GM18907 (cell line): Measurements from ENCODE around the gene POC1A.

Experiments used
- ATAC-seq: cut with Tn5 transposase; IDR thresholded peaks from one replicate; pipeline ENCODE4 v1.9.1; 2021; ENCODE audit warnings: mild to moderate bottlenecking, moderate library complexity; ENCODE audit not compliant: unreplicated experiment

The POC1A gene

DNA sequence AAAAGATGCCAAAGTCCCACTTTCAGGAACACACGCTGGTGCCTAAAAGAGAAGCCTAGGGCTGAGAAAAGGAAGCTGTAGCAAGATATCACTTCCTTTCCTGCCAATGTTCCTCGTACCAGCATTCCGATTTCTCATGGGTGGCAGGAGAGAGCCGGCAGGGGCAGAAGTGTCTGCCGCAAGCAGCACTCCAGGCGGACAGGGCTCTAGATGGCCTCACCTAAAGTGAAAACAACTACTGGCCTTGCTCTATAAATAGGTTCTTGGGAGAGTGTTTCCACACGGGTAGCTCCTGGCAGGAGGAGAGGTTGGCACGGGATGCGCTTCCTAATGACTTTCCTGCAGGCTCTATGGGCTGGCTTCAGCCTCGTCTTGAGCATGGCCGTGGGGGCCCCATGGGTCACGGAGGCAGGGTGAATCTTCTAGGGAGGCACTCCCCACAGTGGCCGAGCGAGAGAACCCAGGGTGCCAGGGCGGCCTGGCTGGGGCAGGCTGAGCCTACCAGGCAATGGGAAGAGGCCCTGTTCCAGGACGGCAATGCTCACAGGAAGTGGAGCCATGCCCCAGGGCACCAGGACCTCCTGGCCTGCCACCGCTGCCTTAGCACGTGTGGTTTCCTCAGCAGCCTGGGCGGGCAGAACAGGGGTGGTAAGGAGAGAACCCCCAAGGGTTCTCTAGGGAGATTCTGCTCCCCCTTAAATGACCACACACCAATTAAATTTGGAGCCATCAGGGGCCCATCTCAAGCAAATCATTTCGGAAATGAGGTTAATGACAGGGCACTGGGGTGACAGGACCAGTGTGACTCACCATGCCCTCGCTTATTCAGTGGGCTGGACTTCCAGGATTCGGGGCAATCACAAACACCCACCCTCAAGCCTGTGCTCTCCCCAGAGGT, 83.2 kb downstream of the POC1A start:
- ATAC-seq: no peak

- no peak for ATAC-seq
These were observed 84.4 kb downstream of the POC1A start for GRCh38 chr3:52069855-52070254.

GRCh38 chr3:52069135-52069534, 85.1 kb downstream of the POC1A start:
- ATAC-seq: no peak

DNA sequence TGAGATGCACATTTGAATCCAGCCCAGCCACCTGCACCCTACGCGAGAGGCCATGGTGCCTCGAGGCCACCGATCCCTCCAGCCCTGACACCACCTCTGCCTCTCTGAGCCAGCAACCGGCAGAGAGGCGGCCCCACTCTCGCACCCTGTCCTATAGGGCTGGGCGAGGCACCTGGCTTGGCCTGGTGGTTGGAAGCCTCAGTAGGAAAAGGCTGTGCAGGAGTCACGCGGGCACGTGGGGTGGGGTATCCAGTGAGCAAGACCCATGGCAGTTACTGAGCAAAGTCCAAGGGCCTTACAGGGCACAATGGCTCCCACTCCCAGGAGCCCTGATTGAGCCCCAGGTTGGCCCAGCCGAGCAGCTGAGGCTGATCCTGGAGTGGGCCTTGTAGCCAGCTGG, 85.5 kb downstream of the POC1A start:
- ATAC-seq: no peak

GRCh38 chr3:52068055-52068571, 86.1 kb downstream of the POC1A start:
- no peak for ATAC-seq

- ATAC-seq: no peak
These were observed 86.7 kb downstream of the POC1A start for GRCh38 chr3:52067526-52067925.

DNA sequence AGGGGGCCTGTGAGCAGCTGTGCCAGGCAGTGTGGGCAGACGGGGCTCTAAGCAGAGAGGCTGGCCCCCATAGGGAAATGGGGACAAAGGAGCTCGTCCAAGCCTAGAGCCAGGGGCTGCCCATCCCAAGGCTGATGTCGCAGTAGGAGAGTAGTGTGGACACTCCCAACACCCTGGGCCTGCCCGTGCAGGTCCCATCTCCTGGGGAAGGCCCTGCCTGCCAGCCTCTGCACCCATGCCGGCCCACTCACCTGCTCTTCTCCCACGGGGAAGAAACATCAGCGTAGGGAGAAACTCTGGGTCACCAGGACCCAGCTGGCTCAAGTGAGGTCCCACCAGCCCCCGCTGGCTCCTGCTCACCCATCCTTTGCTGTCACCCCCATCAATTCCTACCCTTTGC, 87.2 kb downstream of the POC1A start:
- no peak for ATAC-seq

DNA sequence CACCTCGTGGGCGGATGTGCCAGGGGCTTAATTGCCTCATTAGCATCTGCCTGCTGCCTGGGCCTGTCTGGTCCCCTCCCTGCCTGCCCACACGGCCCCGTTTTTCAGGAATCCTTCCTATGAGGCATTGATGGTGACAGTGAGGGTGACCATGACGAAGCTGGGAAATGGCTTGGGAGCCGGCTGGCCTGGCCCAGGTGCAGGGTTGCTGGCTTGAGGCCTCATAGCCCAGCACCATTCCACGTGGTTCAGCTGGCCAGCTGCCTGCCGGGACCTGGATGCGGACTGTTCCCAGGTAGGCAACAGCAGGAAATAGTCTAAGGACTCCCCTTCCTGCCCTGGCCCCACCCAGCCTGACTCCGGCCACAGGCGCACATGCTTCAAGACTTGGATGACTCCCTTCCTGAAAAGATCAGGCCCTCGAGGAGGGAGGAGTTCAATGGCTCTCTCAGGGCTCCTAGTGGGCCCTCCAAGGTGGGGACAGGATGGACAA, 88.9 kb downstream of the POC1A start:
- ATAC-seq: no peak

GRCh38 chr3:52064561-52064960, 89.7 kb downstream of the POC1A start:
- ATAC-seq: no peak

DNA sequence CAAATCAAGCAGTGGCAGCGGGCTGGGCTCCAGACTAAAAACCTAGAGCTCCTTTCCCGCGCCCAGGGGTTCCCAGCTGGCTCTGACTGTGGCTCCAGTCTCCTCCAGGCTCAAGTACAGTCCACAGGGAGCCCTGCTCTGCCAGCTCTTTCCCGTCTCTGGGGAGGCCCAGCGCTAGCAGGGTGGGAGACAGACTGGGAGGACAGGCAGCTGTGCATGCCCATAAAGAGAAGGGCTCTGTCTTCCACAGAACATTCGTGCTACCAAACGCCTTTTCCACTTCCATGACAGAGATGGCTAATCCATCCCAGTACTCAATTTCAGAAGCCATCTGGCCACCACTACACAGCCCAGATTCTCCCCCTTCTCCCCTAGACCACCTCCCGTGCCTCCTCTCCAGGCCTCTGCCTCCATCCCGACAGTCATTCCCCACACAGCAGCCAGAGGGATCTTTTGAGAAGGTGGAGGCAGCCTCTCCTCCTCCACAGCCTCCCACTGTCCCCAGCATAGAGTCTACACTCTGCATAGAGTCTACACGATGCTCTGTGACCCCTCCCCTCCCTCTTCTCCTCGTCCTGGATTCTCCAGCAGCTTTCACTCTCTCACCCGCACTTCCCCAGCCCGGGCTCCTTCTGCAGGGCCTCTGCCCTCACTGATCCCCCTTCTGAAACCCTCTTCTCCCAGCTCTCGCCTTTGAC, 91.0 kb downstream of the POC1A start:
- no peak for ATAC-seq

DNA sequence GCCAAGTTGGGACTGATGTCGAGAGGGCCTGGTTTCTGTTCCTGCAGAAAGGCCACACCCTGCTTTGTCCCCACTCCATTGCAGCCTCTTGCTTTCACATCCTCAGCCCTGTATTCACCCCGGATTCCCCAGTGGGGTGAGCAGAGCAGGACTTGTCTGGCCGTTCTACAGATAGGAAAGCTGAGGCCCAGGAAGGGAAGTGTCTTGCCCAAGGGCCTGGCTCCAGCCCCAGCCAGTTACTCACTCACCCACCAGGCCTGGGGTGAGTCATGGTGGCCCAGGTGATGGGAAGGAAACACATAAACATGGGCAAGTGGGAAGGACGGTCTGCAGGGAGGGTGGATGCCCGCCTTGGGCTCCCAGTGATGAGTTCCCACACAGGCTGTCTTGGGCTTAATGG, 91.7 kb downstream of the POC1A start:
- ATAC-seq: no peak

DNA sequence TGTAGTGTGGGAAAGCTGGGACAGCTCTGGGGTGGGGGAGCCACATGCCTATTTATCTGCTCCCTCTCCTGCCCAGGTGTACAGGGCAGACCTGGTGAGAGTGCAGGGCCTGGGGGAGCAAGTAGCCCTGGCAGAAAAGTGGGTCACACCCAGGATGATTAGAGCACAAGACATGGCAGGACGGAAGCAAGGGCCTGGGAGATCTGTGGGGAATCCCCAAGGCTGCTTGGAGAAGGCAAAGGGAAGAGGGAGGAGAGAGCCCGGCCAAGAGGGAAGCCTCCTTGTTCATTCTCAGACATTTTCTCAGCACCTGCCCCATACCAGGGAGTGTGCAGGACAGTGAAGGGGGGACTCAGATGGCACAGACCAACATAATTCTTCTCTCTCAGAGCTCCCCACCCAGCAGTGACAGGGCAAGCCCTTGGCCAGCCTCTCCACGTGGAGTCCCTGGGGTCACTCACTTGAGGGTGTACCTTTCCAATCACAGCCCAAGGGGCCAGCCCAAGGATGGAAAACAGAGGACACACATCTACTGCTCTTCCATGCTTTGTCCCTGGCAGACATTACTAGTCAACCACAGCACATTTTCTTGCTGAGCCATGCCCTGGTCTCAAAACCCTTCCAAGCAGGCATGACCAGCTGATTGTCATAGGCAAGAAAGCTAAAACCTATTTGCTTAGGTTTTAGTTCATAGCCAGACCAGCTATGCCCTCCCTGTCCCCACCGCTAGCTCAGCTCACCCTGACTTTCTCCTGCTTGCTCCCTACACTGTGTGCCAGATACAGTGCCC, 92.9 kb downstream of the POC1A start:
- no peak for ATAC-seq

DNA sequence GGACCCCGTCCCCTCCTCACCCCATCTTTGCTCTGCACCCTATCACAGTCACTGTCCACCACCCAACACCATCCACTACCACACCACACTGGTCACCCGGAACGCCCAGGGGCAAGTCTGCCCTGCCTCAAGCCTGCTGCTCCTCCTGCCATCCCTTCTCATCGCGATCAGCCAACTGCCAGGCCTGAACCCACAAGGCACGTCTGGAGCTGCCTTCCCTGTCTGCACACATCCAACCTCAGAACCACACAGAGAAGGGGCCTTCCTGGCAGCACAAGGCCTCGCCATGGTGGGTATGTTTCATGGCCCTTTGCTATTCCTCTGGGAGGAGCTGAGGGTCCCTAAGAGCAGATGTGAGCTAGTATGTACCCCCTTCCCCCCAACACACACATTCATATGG, 94.4 kb downstream of the POC1A start:
- no peak for ATAC-seq

DNA sequence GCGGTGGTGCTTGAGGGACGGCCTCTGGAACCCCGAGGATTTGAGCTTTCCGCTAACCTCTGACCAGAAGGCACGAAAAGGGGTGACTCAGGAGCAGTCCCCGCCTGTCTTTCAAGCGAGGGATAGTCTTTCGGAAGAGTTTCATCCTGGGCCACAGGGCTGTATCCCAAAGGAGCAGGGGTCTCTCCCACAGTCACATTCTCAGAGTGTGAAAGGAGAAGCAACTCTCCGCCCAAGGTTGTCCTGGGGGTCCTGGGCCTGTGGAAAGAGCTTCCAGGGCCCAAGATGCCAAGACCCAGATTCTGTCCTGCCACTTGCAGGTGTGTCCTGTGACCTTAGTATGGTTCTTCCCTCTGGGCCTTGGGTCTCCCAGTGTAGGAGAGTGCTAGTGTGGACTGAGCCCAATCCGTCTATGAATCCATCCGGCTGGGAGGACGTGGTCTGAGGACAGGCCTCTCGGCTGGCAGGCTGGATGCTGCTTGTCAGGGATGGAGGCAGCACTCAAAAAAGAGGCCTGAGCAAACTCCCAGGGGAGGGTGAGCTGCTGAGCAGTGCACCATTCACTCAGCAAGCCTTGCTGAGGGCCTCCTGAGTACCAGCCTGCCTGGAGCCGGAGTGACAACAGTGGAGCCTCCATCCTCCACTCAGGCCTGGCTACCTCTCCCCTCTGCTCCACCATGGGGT, 96.3 kb downstream of the POC1A start:
- no peak for ATAC-seq

GRCh38 chr3:52056968-52057811, 97.0 kb downstream of the POC1A start:
- peak; percentile 74 for ATAC-seq

DNA sequence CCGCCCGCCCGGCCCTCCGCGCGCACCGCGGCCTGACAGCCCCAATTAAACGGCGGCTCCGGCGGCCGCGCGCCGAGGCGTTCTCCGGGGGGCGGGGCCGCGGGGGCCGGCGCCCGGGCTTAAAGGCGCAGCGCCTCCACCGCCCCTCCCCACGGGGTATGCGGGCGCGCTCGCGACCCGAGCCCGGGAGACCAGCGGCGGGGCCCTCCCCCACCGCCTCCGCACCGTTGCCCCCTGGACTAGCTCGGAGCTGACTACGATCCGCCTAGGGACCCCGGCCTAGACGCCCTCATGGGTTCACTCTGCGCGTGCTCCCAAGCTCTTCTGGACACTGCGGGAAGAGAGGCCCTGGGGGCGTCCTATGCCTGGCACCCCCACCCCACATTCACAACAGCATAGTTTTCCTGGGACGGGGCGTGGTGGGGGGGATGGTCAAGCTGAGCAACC, 97.7 kb downstream of the POC1A start, which contains the start of gene DUSP7:
DUSP7 (minus strand) TSS at position 51 of the 447 bp plus-strand sequence. CDS start 205 bp downstream, outside the sequence.
- peak; percentile 31 for ATAC-seq

- peak; percentile 21 for ATAC-seq
These were observed 98.5 kb downstream of the POC1A start for GRCh38 chr3:52055537-52056351.
